ENCODE data around the gene KLHL7.

- TF ChIP-seq CREB5 (CRISPR knock-in tag; IDR thresholded peaks at IDR 0.05; ENCODE audit: low read depth) (no peak), ZFP30 (CRISPR knock-in tag; IDR thresholded peaks at IDR 0.05) (no peak), ZNF70 (CRISPR knock-in tag; IDR thresholded peaks at IDR 0.05) (no peak), ARNTL (CRISPR knock-in tag; IDR thresholded peaks at IDR 0.05; ENCODE audit: borderline replicate concordance, low read depth) (no peak), ZFP3 (CRISPR knock-in tag; IDR thresholded peaks at IDR 0.05) (no peak), ZNF8 (CRISPR knock-in tag; IDR thresholded peaks at IDR 0.05) (no peak), CSRNP3 (CRISPR knock-in tag; IDR thresholded peaks at IDR 0.05) (no peak)
Measured at GRCh38 chr7:23058408-23059096, 47.0 kb upstream of the KLHL7 start.

Data from SK-N-SH treated with all-trans-retinoic acid at 6 μM for 48 hours (cell line).